Measurements from ENCODE around the gene SUFU.

Gene SUFU

DNA sequence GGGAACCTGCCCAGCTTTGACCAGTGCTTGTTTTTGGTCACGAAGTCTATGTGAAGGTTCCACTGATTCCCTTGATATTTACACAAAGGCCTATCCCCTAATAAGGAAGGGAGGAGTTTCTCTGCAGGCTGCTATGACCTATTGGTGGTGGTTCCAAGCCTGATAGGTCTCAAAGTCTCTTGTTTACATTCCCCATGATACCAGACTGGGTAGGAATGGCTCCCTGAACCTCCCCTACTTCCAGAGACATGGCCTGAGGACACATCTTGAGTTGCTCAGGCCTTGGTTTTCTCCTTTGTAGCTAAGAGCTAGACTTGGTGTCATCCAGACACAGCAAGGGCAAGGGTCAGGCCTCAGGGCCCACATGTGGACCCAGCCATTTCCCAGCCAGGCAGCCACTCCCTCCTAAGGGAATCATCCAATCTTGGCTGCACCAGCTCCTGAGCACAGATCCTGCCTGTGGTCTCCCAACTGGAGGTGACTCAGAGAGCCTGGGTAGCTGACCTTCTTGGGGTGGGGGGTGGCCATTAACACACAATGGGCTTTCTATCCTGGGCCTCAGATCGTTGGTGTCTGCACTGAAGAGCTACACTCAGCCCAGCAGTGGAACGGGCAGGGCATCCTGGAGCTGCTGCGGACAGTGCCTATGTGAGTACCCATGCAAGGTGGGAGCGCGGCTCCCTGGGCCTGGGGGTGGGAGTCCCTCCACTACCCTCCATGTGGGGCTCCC lies 89.5 kb downstream of the SUFU start:
- Histone ChIP-seq H3K27me3 (ENCODE audit: control insufficient read depth in 5 of 5, insufficient read depth in 4 of 5, low read length in 5 of 5) (no peaks in the 10 kb centered on the region), H3K9me3 (ENCODE audit: control insufficient read depth in 5 of 5, low read length in 5 of 5) (no peaks in the 10 kb centered on the region), H3K36me3 (ENCODE audit: control insufficient read depth in 5 of 5, insufficient read depth in 5 of 5, low read length in 5 of 5) (peaks cover 0 to 29% (median 6%) of the 10 kb centered on the region in 5 donors), H3K4me3 (ENCODE audit: low read depth in 1 of 5, low read length in 5 of 5) (no peak overlapping the region), H3K4me1 (ENCODE audit: control insufficient read depth in 5 of 5, insufficient read depth in 5 of 5, low read length in 5 of 5) (peaks cover 3 to 48% (median 44%) of the 10 kb centered on the region in 5 donors), H3K27ac (ENCODE audit: low read depth, low read length) (no peak overlapping the region), H3K9ac (ENCODE audit: low read length in 5 of 5) (peak overlapping the region in 1 of 5 donors; percentile 2)

GRCh38 chr10:102593804-102594079 lies 90.0 kb downstream of the SUFU start:
- Histone ChIP-seq H3K27me3 (ENCODE audit: control insufficient read depth in 5 of 5, insufficient read depth in 4 of 5, low read length in 5 of 5) (no peaks in the 10 kb centered on the region), H3K9ac (ENCODE audit: low read length in 5 of 5) (peak overlapping the region in 1 of 5 donors; percentile 2), H3K9me3 (ENCODE audit: control insufficient read depth in 5 of 5, low read length in 5 of 5) (no peaks in the 10 kb centered on the region), H3K4me3 (ENCODE audit: low read depth in 1 of 5, low read length in 5 of 5) (no peak overlapping the region), H3K4me1 (ENCODE audit: control insufficient read depth in 5 of 5, insufficient read depth in 5 of 5, low read length in 5 of 5) (peaks cover 3 to 50% (median 48%) of the 10 kb centered on the region in 5 donors), H3K27ac (ENCODE audit: low read depth, low read length) (no peak overlapping the region), H3K36me3 (ENCODE audit: control insufficient read depth in 5 of 5, insufficient read depth in 5 of 5, low read length in 5 of 5) (peaks cover 0 to 30% (median 6%) of the 10 kb centered on the region in 5 donors)

DNA sequence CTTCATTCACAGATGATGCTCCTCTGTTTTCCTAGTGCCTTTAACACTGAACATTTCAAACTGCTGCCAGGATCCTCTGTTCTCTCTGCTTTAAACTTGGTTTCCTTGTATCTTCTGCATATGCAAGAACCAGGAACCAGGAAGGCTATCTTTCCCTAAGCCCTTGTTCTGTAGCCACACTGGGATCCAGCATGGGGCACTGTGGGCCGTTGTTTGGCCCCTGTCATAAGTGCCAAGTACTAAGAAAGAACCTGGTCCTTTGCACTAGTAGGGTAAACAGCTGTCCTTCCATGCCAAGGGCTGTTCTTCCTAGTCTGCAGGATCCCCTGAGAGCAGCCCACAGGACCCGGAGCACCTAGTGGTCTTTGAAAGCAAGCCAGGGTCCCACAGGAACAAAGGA lies 91.5 kb downstream of the SUFU start:
- peaks cover 11 to 65% (median 64%) of the 10 kb centered on the region in 5 donors for H3K4me1 ChIP-seq (ENCODE audit: control insufficient read depth in 5 of 5, insufficient read depth in 5 of 5, low read length in 5 of 5)
- peak overlapping the region; percentile 98 for H3K27ac ChIP-seq (ENCODE audit: low read depth, low read length)
- H3K9me3 ChIP-seq (ENCODE audit: control insufficient read depth in 5 of 5, low read length in 5 of 5): no peaks in the 10 kb centered on the region
- peak overlapping the region in 1 of 5 donors; percentile 2 for H3K9ac ChIP-seq (ENCODE audit: low read length in 5 of 5)
- H3K36me3 ChIP-seq (ENCODE audit: control insufficient read depth in 5 of 5, insufficient read depth in 5 of 5, low read length in 5 of 5): peaks cover 0 to 35% (median 6%) of the 10 kb centered on the region in 5 donors
- no peak overlapping the region for H3K4me3 ChIP-seq (ENCODE audit: low read depth in 1 of 5, low read length in 5 of 5)
- H3K27me3 ChIP-seq (ENCODE audit: control insufficient read depth in 5 of 5, insufficient read depth in 4 of 5, low read length in 5 of 5): no peaks in the 10 kb centered on the region

GRCh38 chr10:102595897-102596296 lies 92.1 kb downstream of the SUFU start:
- Histone ChIP-seq H3K9ac (ENCODE audit: low read length in 5 of 5) (peak overlapping the region in 1 of 5 donors; percentile 2), H3K4me1 (ENCODE audit: control insufficient read depth in 5 of 5, insufficient read depth in 5 of 5, low read length in 5 of 5) (peaks cover 16 to 71% (median 70%) of the 10 kb centered on the region in 5 donors), H3K4me3 (ENCODE audit: low read depth in 1 of 5, low read length in 5 of 5) (no peak overlapping the region), H3K36me3 (ENCODE audit: control insufficient read depth in 5 of 5, insufficient read depth in 5 of 5, low read length in 5 of 5) (peaks cover 0 to 35% (median 6%) of the 10 kb centered on the region in 5 donors), H3K27me3 (ENCODE audit: control insufficient read depth in 5 of 5, insufficient read depth in 4 of 5, low read length in 5 of 5) (no peaks in the 10 kb centered on the region), H3K27ac (ENCODE audit: low read depth, low read length) (peak overlapping the region; percentile 98), H3K9me3 (ENCODE audit: control insufficient read depth in 5 of 5, low read length in 5 of 5) (no peaks in the 10 kb centered on the region)

DNA sequence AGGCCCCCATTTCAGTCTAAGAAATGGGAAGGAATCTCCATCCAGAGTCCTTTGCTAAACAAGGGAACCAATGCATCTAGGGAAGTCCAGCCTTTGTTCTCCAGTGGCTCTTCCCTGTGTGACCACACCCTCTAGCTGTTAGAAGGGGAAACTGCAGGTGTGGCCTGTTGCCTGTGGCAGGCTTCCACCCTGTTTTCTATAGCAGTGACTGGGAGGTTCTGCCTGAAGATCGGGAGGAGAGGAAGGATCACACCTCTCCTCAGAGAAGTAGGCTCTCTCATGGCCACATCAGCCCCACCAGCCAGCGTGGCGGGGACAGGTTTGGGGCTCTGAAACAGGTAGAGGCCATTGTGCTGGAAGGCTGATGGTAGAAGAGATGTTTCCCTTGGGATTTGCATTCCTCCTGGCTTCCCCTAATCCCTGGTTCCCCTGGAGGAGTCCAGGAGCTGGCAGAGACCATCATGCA lies 92.8 kb downstream of the SUFU start:
- H3K27ac ChIP-seq (ENCODE audit: low read depth, low read length): peak overlapping the region; percentile 98
- no peak overlapping the region for H3K4me3 ChIP-seq (ENCODE audit: low read depth in 1 of 5, low read length in 5 of 5)
- H3K9ac ChIP-seq (ENCODE audit: low read length in 5 of 5): no peak overlapping the region
- H3K4me1 ChIP-seq (ENCODE audit: control insufficient read depth in 5 of 5, insufficient read depth in 5 of 5, low read length in 5 of 5): peaks cover 22 to 78% (median 76%) of the 10 kb centered on the region in 5 donors
- H3K36me3 ChIP-seq (ENCODE audit: control insufficient read depth in 5 of 5, insufficient read depth in 5 of 5, low read length in 5 of 5): peaks cover 0 to 37% (median 6%) of the 10 kb centered on the region in 5 donors
- no peaks in the 10 kb centered on the region for H3K27me3 ChIP-seq (ENCODE audit: control insufficient read depth in 5 of 5, insufficient read depth in 4 of 5, low read length in 5 of 5)
- H3K9me3 ChIP-seq (ENCODE audit: control insufficient read depth in 5 of 5, low read length in 5 of 5): no peaks in the 10 kb centered on the region

GRCh38 chr10:102597131-102597991 lies 93.6 kb downstream of the SUFU start:
- peaks cover 0 to 44% (median 6%) of the 10 kb centered on the region in 5 donors for H3K36me3 ChIP-seq (ENCODE audit: control insufficient read depth in 5 of 5, insufficient read depth in 5 of 5, low read length in 5 of 5)
- H3K9me3 ChIP-seq (ENCODE audit: control insufficient read depth in 5 of 5, low read length in 5 of 5): no peaks in the 10 kb centered on the region
- peak overlapping the region in 1 of 5 donors; percentile 29 for H3K9ac ChIP-seq (ENCODE audit: low read length in 5 of 5)
- H3K27ac ChIP-seq (ENCODE audit: low read depth, low read length): peak overlapping the region; percentile 98
- H3K4me1 ChIP-seq (ENCODE audit: control insufficient read depth in 5 of 5, insufficient read depth in 5 of 5, low read length in 5 of 5): peaks cover 29 to 86% (median 83%) of the 10 kb centered on the region in 5 donors
- H3K27me3 ChIP-seq (ENCODE audit: control insufficient read depth in 5 of 5, insufficient read depth in 4 of 5, low read length in 5 of 5): no peaks in the 10 kb centered on the region
- H3K4me3 ChIP-seq (ENCODE audit: low read depth in 1 of 5, low read length in 5 of 5): no peak overlapping the region

GRCh38 chr10:102598243-102598642 lies 94.5 kb downstream of the SUFU start:
- H3K36me3 ChIP-seq (ENCODE audit: control insufficient read depth in 5 of 5, insufficient read depth in 5 of 5, low read length in 5 of 5): peaks cover 0 to 47% (median 11%) of the 10 kb centered on the region in 5 donors
- no peak overlapping the region for H3K9ac ChIP-seq (ENCODE audit: low read length in 5 of 5)
- H3K4me1 ChIP-seq (ENCODE audit: control insufficient read depth in 5 of 5, insufficient read depth in 5 of 5, low read length in 5 of 5): peaks cover 33 to 83% (median 80%) of the 10 kb centered on the region in 5 donors
- H3K27ac ChIP-seq (ENCODE audit: low read depth, low read length): peak overlapping the region; percentile 98
- no peaks in the 10 kb centered on the region for H3K9me3 ChIP-seq (ENCODE audit: control insufficient read depth in 5 of 5, low read length in 5 of 5)
- peaks cover 0 to 3% (median 0%) of the 10 kb centered on the region in 5 donors for H3K27me3 ChIP-seq (ENCODE audit: control insufficient read depth in 5 of 5, insufficient read depth in 4 of 5, low read length in 5 of 5)
- no peak overlapping the region for H3K4me3 ChIP-seq (ENCODE audit: low read depth in 1 of 5, low read length in 5 of 5)

DNA sequence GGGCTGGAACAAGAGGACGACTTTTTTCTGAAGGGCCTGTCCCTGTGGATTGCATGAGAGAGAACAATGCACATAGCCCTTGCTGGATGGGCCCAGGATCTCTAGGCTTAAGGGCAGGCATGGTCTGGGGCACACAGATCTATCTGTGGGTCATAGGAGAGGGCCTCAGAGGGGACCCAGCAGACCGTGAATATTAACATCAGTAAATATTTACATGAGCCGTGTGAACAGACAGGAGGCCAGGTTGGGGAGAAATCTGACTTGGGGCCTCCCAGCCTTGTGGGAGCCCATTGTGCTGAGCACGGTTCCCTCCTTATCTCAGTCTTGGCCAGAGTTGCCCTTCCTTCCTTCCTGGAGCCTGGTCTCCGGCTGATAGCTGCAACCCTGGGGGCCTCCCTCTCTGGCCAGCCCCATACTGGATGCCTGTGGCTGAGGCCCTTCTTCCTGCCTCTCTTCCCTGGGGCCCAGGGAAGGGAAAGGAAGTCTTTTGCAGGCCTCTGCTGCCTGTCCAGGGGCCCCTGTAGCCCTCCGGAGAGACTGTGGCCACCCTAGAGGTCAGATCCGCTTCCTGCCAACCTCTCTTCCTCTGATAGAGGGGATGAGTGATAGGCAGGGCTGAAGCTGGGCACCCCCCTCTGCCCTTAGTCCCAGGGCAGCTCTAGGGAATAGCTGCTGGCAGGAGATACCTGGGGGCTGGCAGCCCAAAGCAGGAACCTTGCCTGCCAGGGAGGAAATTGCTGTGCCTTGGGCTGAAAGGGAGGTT lies 96.0 kb downstream of the SUFU start:
- Histone ChIP-seq H3K27ac (ENCODE audit: low read depth, low read length) (peak overlapping the region; percentile 98), H3K4me3 (ENCODE audit: low read depth in 1 of 5, low read length in 5 of 5) (peak overlapping the region in 1 of 5 donors; percentile 16), H3K27me3 (ENCODE audit: control insufficient read depth in 5 of 5, insufficient read depth in 4 of 5, low read length in 5 of 5) (peaks cover 0 to 3% (median 0%) of the 10 kb centered on the region in 5 donors), H3K9me3 (ENCODE audit: control insufficient read depth in 5 of 5, low read length in 5 of 5) (no peaks in the 10 kb centered on the region), H3K9ac (ENCODE audit: low read length in 5 of 5) (peak overlapping the region; percentile 23 to 90 (median 40)), H3K36me3 (ENCODE audit: control insufficient read depth in 5 of 5, insufficient read depth in 5 of 5, low read length in 5 of 5) (peaks cover 0 to 44% (median 9%) of the 10 kb centered on the region in 5 donors), H3K4me1 (ENCODE audit: control insufficient read depth in 5 of 5, insufficient read depth in 5 of 5, low read length in 5 of 5) (peaks cover 36 to 92% (median 91%) of the 10 kb centered on the region in 5 donors)

GRCh38 chr10:102600816-102601215 lies 97.0 kb downstream of the SUFU start:
- H3K36me3 ChIP-seq (ENCODE audit: control insufficient read depth in 5 of 5, insufficient read depth in 5 of 5, low read length in 5 of 5): peaks cover 0 to 35% (median 6%) of the 10 kb centered on the region in 5 donors
- H3K4me3 ChIP-seq (ENCODE audit: low read depth in 1 of 5, low read length in 5 of 5): peak overlapping the region in 2 of 5 donors; percentile 4 to 19
- peaks cover 36 to 91% (median 85%) of the 10 kb centered on the region in 5 donors for H3K4me1 ChIP-seq (ENCODE audit: control insufficient read depth in 5 of 5, insufficient read depth in 5 of 5, low read length in 5 of 5)
- H3K9ac ChIP-seq (ENCODE audit: low read length in 5 of 5): peak overlapping the region in 4 of 5 donors; percentile 54 to 90 (median 70)
- peaks cover 0 to 3% (median 0%) of the 10 kb centered on the region in 5 donors for H3K27me3 ChIP-seq (ENCODE audit: control insufficient read depth in 5 of 5, insufficient read depth in 4 of 5, low read length in 5 of 5)
- no peaks in the 10 kb centered on the region for H3K9me3 ChIP-seq (ENCODE audit: control insufficient read depth in 5 of 5, low read length in 5 of 5)
- peak overlapping the region; percentile 98 for H3K27ac ChIP-seq (ENCODE audit: low read depth, low read length)
